Measurements from ENCODE around the gene TADA2B.

TADA2B gene

DNA sequence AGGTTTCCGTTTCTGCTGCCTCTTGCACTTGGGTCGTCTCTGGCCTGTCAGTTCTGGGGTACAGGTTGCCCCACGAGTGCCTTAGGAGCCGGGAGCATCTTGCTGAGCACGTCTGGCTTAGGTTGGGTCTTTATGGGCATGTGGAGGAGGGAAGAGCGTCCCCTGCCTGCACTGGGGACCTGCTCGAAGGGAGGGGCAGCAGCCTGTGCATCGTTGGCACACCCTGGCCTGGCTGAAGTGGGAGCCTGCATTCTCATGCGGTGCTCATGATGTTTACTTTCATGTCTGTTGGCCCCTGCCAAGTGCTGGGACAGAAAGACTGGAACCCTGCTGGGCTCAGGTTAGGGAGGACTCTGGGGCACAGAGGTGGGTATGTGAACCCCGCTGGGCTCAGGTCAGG lies 23.8 kb upstream of the TADA2B start:
- H3K36me3 ChIP-seq (ENCODE audit: insufficient read depth, low read length) = peaks cover 32% of the 10 kb centered on the region

DNA sequence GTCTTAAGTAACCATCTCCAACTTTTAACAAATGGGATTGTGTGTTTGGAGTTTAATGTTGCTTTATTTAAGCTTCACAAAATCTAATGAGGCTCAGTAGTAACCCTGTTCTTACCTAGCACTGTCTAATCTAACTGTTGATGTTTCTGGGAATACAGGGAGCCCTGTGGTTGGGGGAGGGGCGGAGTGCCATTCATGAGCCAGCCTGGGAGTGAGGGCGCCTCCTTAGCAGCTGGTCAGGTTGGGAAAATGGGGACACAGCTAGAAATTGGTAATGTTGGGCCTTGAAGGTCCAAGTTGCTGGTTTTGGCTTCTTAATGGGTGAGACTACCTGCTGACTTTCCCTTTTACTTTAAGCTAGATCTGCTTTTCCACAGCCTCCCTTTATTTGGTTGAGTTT lies 22.9 kb upstream of the TADA2B start:
- Histone ChIP-seq H3K9me3 (ENCODE audit: low read length) (no peaks in the 10 kb centered on the region), H3K4me3 (ENCODE audit: low read depth in 1 of 2, low read length in 2 of 2) (no peak overlapping the region), H3K9ac (ENCODE audit: low read length) (no peak overlapping the region), H3K36me3 (ENCODE audit: insufficient read depth, low read length) (peaks cover 28% of the 10 kb centered on the region), H3K4me1 (ENCODE audit: insufficient read depth, low read length) (no peaks in the 10 kb centered on the region), H3K27ac (ENCODE audit: low read depth, low read length) (no peak overlapping the region), H3K27me3 (ENCODE audit: control insufficient read depth in 1 of 2, insufficient read depth in 2 of 2, low read length in 2 of 2) (no peaks in the 10 kb centered on the region)

More for the DNA sequence above, 23.8 kb upstream of the TADA2B start:
- Histone ChIP-seq H3K9ac (ENCODE audit: low read length) (no peak overlapping the region), H3K9me3 (ENCODE audit: low read length) (no peaks in the 10 kb centered on the region), H3K4me1 (ENCODE audit: insufficient read depth, low read length) (no peaks in the 10 kb centered on the region), H3K27me3 (ENCODE audit: control insufficient read depth in 1 of 2, insufficient read depth in 2 of 2, low read length in 2 of 2) (no peaks in the 10 kb centered on the region), H3K27ac (ENCODE audit: low read depth, low read length) (no peak overlapping the region), H3K4me3 (ENCODE audit: low read depth in 1 of 2, low read length in 2 of 2) (no peak overlapping the region)

DNA sequence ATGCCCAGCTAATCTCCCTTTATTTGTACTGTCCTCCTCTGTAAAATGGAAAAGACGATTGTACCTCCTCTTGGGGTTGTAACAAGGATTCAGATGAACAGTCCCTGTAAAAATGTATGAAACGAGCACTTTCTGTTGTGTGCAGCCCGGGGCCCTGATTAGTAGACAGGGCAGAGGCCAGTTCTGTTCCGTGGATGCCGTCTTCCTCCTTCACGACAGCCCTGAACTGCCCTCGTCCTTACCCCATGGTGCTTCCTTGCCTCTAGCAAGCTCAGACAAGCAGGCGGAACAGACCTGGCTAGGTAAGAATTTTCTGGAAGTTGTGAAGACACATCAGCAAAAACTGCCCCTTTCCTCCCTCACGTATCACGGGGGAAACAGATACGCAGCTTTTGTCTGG lies 22.3 kb upstream of the TADA2B start:
- no peak overlapping the region for H3K27ac ChIP-seq (ENCODE audit: low read depth, low read length)

DNA sequence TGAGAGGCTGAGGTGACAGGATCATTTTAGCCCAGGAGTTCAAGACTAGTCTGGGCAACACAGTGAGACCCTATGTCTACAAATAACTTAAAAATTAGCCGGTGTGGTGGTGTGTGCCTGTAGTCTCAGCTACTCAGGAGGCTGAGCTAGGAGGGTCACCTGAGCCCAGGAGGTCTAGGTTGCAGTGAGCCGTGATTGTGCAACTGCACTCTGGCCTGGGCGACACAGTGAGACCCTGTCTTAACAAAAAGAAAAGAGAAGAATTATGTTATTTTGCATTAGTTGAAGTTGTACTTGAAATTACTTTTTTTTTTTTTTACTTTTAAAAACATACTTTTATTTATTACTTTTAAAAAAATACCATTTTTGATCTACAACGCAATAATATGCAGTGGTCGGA lies 21.8 kb upstream of the TADA2B start:
- Histone ChIP-seq H3K4me3 (ENCODE audit: low read depth in 1 of 2, low read length in 2 of 2) (no peak overlapping the region), H3K27ac (ENCODE audit: low read depth, low read length) (no peak overlapping the region), H3K36me3 (ENCODE audit: insufficient read depth, low read length) (peaks cover 24% of the 10 kb centered on the region), H3K4me1 (ENCODE audit: insufficient read depth, low read length) (no peaks in the 10 kb centered on the region), H3K9ac (ENCODE audit: low read length) (no peak overlapping the region), H3K9me3 (ENCODE audit: low read length) (no peaks in the 10 kb centered on the region), H3K27me3 (ENCODE audit: control insufficient read depth in 1 of 2, insufficient read depth in 2 of 2, low read length in 2 of 2) (no peaks in the 10 kb centered on the region)

More for the DNA sequence above, 22.3 kb upstream of the TADA2B start:
- H3K9ac ChIP-seq (ENCODE audit: low read length) = no peak overlapping the region
- no peaks in the 10 kb centered on the region for H3K9me3 ChIP-seq (ENCODE audit: low read length)
- H3K4me3 ChIP-seq (ENCODE audit: low read depth in 1 of 2, low read length in 2 of 2) = no peak overlapping the region
- peaks cover 28% of the 10 kb centered on the region for H3K36me3 ChIP-seq (ENCODE audit: insufficient read depth, low read length)
- no peaks in the 10 kb centered on the region for H3K27me3 ChIP-seq (ENCODE audit: control insufficient read depth in 1 of 2, insufficient read depth in 2 of 2, low read length in 2 of 2)
- H3K4me1 ChIP-seq (ENCODE audit: insufficient read depth, low read length) = no peaks in the 10 kb centered on the region

DNA sequence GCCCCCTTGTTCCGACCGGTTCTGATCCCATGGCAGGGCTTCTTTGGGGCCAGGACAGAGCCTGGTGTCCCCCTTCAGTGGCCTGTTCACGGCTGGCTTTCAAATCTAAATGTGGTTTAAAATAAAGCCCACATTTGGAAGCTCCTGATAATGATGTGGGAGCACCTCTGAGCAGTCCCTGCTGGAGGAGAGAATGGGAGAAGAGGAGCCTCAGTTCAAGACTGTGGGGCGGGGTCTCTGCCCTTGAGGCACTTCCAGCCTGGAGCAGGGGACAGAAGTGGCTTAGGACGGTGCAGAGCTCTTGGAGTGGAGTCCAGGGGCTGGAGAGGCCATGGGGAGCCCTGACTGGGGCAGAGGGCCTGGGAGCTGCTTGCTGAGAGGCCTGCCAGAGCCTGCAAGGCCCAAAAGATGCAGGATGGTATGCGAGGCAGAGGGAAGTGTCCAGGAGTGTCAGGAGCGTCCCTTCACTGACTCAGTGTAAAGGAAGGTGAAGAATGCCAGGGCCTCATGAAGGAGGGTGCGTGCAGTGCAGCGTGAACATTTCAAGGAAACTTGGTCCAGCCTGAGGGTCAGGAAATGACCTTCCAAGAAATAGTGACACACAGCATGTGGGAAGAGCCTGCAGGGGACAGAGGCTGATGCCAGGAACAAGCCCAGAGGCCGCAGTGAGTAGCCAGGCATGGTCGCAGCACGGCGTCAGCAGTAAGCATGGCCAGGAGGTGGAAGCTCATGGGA lies 21.1 kb upstream of the TADA2B start:
- H3K9me3 ChIP-seq (ENCODE audit: low read length) = no peaks in the 10 kb centered on the region

DNA sequence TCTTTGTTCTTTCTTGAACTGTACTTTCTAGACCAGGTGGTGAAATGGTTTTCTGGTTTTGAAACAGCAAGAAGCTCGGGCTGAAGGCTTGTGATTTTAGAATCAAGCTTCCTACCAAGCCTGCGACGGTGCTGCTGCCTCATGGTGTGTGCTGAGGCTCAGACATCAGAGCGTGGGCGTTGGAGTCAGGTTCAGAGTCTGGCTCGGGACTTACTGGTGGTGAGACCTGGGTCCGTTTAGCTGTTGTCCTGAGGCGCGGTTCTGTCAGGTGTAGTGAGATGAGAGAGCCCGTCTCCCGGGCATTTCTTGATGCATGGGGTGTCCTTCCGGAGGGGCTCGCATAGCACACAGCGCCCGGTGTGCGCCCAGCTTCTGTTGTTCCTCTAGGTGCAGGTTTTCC lies 19.7 kb upstream of the TADA2B start:
- H3K36me3 ChIP-seq (ENCODE audit: insufficient read depth, low read length) = peaks cover 31% of the 10 kb centered on the region
- H3K27me3 ChIP-seq (ENCODE audit: control insufficient read depth in 1 of 2, insufficient read depth in 2 of 2, low read length in 2 of 2) = no peaks in the 10 kb centered on the region
- H3K4me3 ChIP-seq (ENCODE audit: low read depth in 1 of 2, low read length in 2 of 2) = no peak overlapping the region
- no peaks in the 10 kb centered on the region for H3K9me3 ChIP-seq (ENCODE audit: low read length)
- H3K9ac ChIP-seq (ENCODE audit: low read length) = no peak overlapping the region
- no peaks in the 10 kb centered on the region for H3K4me1 ChIP-seq (ENCODE audit: insufficient read depth, low read length)
- no peak overlapping the region for H3K27ac ChIP-seq (ENCODE audit: low read depth, low read length)

More for the DNA sequence above, 21.1 kb upstream of the TADA2B start:
- Histone ChIP-seq H3K27me3 (ENCODE audit: control insufficient read depth in 1 of 2, insufficient read depth in 2 of 2, low read length in 2 of 2) (no peaks in the 10 kb centered on the region), H3K4me1 (ENCODE audit: insufficient read depth, low read length) (no peaks in the 10 kb centered on the region), H3K9ac (ENCODE audit: low read length) (no peak overlapping the region), H3K4me3 (ENCODE audit: low read depth in 1 of 2, low read length in 2 of 2) (no peak overlapping the region), H3K27ac (ENCODE audit: low read depth, low read length) (no peak overlapping the region), H3K36me3 (ENCODE audit: insufficient read depth, low read length) (peaks cover 21% of the 10 kb centered on the region)

DNA sequence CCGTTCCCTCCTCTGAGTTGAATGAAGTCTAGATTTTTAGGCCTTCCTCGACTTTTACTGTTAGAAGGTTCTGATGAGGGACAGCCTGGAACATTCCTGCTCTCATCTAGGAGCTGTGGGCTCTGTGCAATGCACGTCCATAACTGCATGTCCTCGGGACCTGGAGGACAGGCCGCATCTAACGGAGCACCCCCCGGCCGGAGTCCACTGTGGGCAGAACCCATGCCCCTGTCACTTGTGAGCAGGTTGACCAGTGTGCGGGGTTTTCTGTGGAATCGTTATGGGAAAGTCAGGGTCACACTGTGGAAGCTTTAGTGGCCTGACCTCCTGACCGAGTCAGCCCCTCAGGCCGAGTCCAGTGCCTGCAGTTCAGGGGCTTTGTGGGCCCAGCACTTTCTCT lies 19.3 kb upstream of the TADA2B start:
- H3K4me1 ChIP-seq (ENCODE audit: insufficient read depth, low read length) = no peaks in the 10 kb centered on the region
- peaks cover 31% of the 10 kb centered on the region for H3K36me3 ChIP-seq (ENCODE audit: insufficient read depth, low read length)

DNA sequence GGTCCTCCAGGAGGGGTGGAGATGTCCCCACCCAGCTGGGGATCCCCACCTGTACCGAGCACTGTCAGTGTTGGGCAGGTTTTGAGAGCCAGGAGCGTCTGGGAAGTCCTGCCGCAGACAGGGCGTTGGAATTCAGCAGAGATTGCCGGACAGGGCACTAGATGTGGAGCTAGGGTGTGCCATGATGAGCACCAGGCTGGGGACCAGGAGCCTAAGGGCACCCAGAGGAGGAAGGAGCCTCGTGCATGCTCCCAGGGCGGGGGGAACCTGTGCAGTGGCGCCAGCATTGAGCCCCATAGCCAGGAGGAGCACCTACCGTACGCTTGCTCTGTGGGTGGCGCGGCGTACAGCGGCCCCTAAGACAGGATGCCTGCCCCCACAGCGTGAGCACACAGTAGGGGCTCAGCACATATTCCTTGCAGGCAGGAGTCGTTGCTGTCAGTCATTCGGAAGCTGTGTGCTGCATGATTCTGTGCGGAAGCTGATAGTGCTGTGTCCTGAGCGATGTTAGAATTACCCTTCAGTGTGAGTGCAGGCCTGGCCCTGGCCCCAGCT lies 18.8 kb upstream of the TADA2B start:
- Histone ChIP-seq H3K4me3 (ENCODE audit: low read depth in 1 of 2, low read length in 2 of 2) (no peak overlapping the region), H3K27ac (ENCODE audit: low read depth, low read length) (no peak overlapping the region), H3K36me3 (ENCODE audit: insufficient read depth, low read length) (peaks cover 31% of the 10 kb centered on the region), H3K9me3 (ENCODE audit: low read length) (no peaks in the 10 kb centered on the region), H3K27me3 (ENCODE audit: control insufficient read depth in 1 of 2, insufficient read depth in 2 of 2, low read length in 2 of 2) (no peaks in the 10 kb centered on the region), H3K4me1 (ENCODE audit: insufficient read depth, low read length) (no peaks in the 10 kb centered on the region), H3K9ac (ENCODE audit: low read length) (no peak overlapping the region)

More for the DNA sequence above, 19.3 kb upstream of the TADA2B start:
- no peak overlapping the region for H3K4me3 ChIP-seq (ENCODE audit: low read depth in 1 of 2, low read length in 2 of 2)
- no peaks in the 10 kb centered on the region for H3K27me3 ChIP-seq (ENCODE audit: control insufficient read depth in 1 of 2, insufficient read depth in 2 of 2, low read length in 2 of 2)
- H3K9ac ChIP-seq (ENCODE audit: low read length) = no peak overlapping the region
- H3K9me3 ChIP-seq (ENCODE audit: low read length) = no peaks in the 10 kb centered on the region
- H3K27ac ChIP-seq (ENCODE audit: low read depth, low read length) = no peak overlapping the region

DNA sequence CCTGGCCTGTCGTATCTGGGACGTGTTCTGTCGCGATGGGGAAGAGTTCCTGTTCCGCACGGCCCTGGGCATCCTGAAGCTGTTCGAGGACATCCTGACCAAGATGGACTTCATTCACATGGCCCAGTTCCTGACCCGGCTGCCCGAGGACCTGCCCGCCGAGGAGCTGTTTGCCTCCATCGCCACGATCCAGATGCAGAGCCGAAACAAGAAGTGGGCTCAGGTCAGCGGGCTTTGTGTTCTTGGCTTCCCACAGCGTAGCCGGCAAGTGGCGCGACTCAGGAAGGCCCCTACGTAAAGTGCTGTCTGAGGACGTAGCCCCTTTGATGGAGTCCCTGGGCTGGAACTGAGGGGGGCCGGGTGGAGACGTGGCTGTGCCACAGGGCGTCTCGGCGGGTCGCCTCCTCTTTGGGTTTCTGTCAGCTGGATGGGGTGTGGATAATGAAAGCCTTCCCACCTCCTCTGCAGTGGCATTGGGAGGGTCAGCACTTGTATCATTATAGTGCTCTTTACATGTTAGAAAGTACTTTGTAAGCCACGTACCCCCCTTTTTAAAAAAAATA lies 18.1 kb upstream of the TADA2B start:
- H3K36me3 ChIP-seq (ENCODE audit: insufficient read depth, low read length) = peaks cover 34% of the 10 kb centered on the region
- H3K27ac ChIP-seq (ENCODE audit: low read depth, low read length) = no peak overlapping the region
- no peaks in the 10 kb centered on the region for H3K4me1 ChIP-seq (ENCODE audit: insufficient read depth, low read length)
- H3K9me3 ChIP-seq (ENCODE audit: low read length) = no peaks in the 10 kb centered on the region
- no peak overlapping the region for H3K4me3 ChIP-seq (ENCODE audit: low read depth in 1 of 2, low read length in 2 of 2)
- no peak overlapping the region for H3K9ac ChIP-seq (ENCODE audit: low read length)
- H3K27me3 ChIP-seq (ENCODE audit: control insufficient read depth in 1 of 2, insufficient read depth in 2 of 2, low read length in 2 of 2) = no peaks in the 10 kb centered on the region

DNA sequence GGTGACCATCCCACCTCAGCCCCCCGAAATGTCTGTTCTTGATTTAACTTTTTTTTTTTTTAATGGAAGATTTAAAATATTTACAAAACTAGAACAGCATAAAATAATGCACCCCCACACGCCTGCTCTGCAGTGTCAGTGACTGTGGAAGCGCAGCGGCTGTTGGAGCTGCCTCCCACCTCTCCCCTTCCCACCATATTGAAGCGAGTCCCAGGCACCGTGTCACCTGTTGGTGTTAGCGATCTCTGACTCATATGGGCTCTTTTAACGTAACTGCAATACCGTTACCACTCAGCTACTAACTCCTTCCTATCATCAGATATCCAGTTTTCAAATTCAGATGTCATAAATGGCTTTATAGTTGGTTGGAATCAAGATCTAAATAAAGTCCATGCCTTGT lies 17.1 kb upstream of the TADA2B start:
- Histone ChIP-seq H3K4me1 (ENCODE audit: insufficient read depth, low read length) (no peaks in the 10 kb centered on the region), H3K36me3 (ENCODE audit: insufficient read depth, low read length) (peaks cover 44% of the 10 kb centered on the region), H3K9me3 (ENCODE audit: low read length) (no peaks in the 10 kb centered on the region), H3K4me3 (ENCODE audit: low read depth in 1 of 2, low read length in 2 of 2) (no peak overlapping the region), H3K27ac (ENCODE audit: low read depth, low read length) (no peak overlapping the region), H3K9ac (ENCODE audit: low read length) (no peak overlapping the region), H3K27me3 (ENCODE audit: control insufficient read depth in 1 of 2, insufficient read depth in 2 of 2, low read length in 2 of 2) (no peaks in the 10 kb centered on the region)

DNA sequence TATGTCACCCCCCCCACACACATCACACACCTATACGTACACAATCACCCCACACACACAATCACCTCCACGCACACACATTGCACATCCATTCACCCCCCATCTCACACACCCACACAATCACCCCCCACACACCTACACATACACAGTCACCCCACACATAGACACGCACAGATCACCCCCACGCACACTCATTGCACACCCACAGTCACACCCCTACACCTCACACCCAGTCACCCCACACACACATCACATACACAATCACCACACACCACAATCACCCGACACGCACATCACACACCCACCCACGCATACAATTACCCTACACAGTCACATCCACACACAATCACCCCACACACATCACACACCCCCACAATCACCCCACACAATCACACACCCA lies 15.9 kb upstream of the TADA2B start:
- peaks cover 49% of the 10 kb centered on the region for H3K36me3 ChIP-seq (ENCODE audit: insufficient read depth, low read length)
- H3K9me3 ChIP-seq (ENCODE audit: low read length) = no peaks in the 10 kb centered on the region
- no peaks in the 10 kb centered on the region for H3K4me1 ChIP-seq (ENCODE audit: insufficient read depth, low read length)
- no peak overlapping the region for H3K9ac ChIP-seq (ENCODE audit: low read length)
- no peak overlapping the region for H3K27ac ChIP-seq (ENCODE audit: low read depth, low read length)
- no peak overlapping the region for H3K4me3 ChIP-seq (ENCODE audit: low read depth in 1 of 2, low read length in 2 of 2)
- H3K27me3 ChIP-seq (ENCODE audit: control insufficient read depth in 1 of 2, insufficient read depth in 2 of 2, low read length in 2 of 2) = no peaks in the 10 kb centered on the region

DNA sequence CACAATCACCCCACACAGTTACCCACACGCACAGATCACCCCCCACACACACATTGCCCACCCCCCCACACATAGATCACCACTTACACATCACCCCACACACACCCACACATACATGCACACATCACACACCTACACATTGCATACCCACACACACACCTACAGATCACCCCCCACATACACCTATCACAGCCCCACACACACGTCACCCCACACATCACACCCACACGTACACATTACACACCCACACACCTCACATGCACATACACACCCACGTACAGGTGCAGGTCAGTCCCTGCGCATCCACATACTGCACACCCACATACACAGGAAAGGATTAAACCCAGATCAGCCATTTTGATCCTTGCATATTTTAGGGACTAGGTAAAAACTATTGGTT lies 15.3 kb upstream of the TADA2B start:
- no peaks in the 10 kb centered on the region for H3K27me3 ChIP-seq (ENCODE audit: control insufficient read depth in 1 of 2, insufficient read depth in 2 of 2, low read length in 2 of 2)
- peaks cover 49% of the 10 kb centered on the region for H3K36me3 ChIP-seq (ENCODE audit: insufficient read depth, low read length)
- no peak overlapping the region for H3K4me3 ChIP-seq (ENCODE audit: low read depth in 1 of 2, low read length in 2 of 2)
- no peaks in the 10 kb centered on the region for H3K9me3 ChIP-seq (ENCODE audit: low read length)
- no peaks in the 10 kb centered on the region for H3K4me1 ChIP-seq (ENCODE audit: insufficient read depth, low read length)
- H3K27ac ChIP-seq (ENCODE audit: low read depth, low read length) = no peak overlapping the region
- no peak overlapping the region for H3K9ac ChIP-seq (ENCODE audit: low read length)

All from muscle layer of colon (tissue), 2 donors.